GM12873 (cell line): ENCODE results near the gene BPIFB2.

ENCODE experiments used
- CTCF ChIP-seq: IDR thresholded peaks from 2 replicates; pipeline ENCODE4 v1.5.1; 2012; ENCODE audit warnings: low read depth, mild to moderate bottlenecking, moderate library complexity, low read length, control low read depth; ENCODE audit not compliant: insufficient read depth; ENCODE audit errors: missing control alignments

The BPIFB2 gene

GRCh38 chr20:33063271-33063670, 55.8 kb downstream of the BPIFB2 start:
- TF ChIP-seq CTCF: no peak

GRCh38 chr20:33064572-33065287, 57.2 kb downstream of the BPIFB2 start:
- TF ChIP-seq CTCF: no peak

GRCh38 chr20:33065785-33066184, 58.3 kb downstream of the BPIFB2 start:
- TF ChIP-seq CTCF: no peak

- no peak for TF ChIP-seq CTCF
Measured at GRCh38 chr20:33067806-33068205, 60.3 kb downstream of the BPIFB2 start.

- TF ChIP-seq CTCF: no peak
Measured at GRCh38 chr20:33068251-33068939, 60.9 kb downstream of the BPIFB2 start.

GRCh38 chr20:33069673-33070072, 62.2 kb downstream of the BPIFB2 start:
- TF ChIP-seq CTCF: no peak

- TF ChIP-seq CTCF: no peak
Measured at GRCh38 chr20:33070111-33071053, 62.9 kb downstream of the BPIFB2 start.
